GM18499 (cell line): ENCODE data around the gene HSPB6.
A peak's percentile ranks its signal among the peaks of the same experiment; 100 is the strongest.

ENCODE experiments used
- ATAC-seq: cut with Tn5 transposase; IDR thresholded peaks from one replicate; pipeline ENCODE4 v1.9.1; 2021; ENCODE audit warnings: moderate number of reproducible peaks; ENCODE audit not compliant: insufficient read depth, unreplicated experiment

Gene HSPB6

GRCh38 chr19:35768082-35768421, 11.2 kb upstream of the HSPB6 start:
- ATAC-seq, result no peak

GRCh38 chr19:35767288-35768081, 10.7 kb upstream of the HSPB6 start:
- ATAC-seq, result no peak

DNA sequence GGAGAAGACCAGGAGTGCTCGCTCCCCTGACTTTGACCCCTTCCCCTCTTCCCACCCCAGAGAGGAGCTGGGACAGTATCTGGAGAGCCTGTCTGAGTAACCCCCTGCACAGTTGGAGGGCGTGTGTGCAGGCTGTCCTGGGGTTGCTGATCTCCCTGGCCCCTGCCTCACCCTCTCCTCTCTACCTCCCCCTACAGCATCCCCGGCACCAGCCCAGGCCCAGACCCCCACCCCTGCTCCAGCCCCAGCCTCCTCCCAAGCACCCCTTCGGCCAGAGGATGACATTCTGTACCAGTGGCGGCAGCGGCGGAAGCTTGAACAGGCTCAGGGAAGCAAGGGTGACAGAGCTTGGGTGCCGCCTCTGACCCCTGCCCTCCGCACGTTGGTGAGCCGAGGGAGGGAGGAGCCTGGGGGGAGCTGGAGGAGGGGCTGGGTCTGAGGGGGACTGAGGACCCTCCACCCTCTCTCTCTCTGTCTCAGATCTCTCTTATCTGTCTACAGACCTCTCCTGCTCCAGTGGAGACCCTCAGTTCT, 9.8 kb upstream of the HSPB6 start:
- ATAC-seq, result no peak

- ATAC-seq, result no peak
Observed at GRCh38 chr19:35764432-35765315, 7.8 kb upstream of the HSPB6 start.

DNA sequence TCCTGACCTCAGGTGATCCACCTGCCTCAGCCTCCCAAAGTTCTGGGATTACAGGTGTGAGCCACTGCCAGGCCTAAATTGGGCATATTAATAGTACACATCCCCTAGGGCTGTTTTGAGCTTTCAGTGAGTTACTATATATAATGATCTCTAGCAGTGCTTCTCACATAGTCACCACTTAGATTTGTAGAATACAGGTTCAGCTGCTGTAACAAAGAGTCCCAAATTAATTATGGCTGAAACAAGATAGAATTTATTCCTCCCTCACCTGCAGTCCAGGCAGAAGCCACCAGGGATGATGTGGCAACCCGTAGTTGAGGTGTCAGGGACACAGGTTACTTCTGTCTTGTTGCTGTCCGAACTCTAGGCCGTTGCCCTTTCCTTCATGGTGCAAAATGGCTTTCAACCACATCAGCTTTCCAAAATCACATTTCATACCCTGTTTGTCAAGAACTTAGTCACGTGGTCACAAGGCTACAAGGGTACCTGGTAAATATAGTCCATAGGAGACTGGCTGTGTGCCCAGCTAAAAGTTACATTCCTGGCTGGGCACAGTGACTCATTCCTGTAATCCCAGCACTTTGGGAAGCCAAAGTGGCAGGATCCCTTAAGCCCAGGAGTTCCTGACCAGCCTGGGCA, 4.0 kb upstream of the HSPB6 start:
- ATAC-seq, result no peak

DNA sequence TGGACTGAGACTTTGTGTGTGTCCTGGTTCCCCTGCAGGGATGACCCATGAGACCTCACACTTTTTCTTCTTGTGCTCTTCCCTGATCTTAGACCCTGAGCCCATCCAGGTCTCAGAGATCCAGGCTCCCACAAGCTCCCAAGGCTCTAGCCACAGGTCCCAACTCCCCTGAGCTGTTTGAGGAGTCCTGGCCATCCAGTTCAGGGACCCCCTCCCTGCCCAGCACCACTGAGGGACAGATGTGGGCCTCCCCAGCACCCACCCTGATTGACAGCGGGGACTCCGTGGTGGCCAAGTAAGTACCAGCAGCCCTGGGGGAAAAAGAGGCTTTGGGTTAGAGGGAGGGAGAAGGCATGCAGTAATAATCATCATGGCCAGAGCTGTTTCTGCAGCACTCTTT, 2.9 kb upstream of the HSPB6 start:
- no peak for ATAC-seq

DNA sequence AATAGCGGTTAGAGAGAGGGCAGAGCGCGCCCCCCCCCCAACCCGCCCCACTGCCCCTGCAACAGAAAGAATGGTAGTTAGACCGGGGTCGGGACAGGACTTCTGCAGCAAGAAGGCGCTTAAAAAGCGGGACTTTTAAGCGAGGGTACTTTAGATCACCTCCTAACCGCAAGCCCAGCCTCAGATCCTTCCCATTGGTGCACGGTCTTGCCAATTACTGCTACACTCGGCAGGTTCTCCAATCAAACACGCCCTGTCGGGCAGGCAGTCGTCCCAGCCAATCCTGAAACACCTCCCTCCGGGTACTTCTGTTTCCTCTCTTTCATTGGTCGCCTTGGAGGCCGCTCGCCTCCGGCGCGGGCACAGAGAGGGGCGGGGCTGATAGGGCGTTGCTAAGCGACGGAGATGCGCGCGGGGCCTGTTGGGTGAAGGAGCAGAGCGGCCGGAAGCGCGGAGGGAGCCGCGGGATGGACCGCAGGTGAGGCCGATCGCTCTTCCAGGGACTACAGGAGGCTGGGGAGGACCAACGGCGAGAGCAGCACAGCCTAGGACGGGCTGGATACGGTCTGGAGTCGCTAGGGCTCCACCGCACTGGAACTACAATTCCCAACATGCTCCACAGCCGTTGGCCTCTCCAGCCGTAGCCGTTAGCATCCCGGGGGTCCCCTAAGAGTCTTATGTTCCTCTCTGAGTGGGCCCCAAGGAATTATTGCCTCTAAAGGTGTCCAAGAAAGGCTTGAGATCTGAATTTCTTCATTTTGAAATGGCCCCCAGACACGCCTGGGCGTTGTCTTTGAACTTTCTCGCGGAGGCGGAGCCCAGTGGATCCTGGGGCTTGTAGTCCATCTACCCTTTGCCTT, 1.1 kb upstream of the HSPB6 start, which contains the start of gene PROSER3:
Gene PROSER3 (plus strand): TSS at position 428 of the 860 bp plus-strand sequence. CDS start 40 bp downstream, at position 468.
- ATAC-seq, result peak; percentile 93

DNA sequence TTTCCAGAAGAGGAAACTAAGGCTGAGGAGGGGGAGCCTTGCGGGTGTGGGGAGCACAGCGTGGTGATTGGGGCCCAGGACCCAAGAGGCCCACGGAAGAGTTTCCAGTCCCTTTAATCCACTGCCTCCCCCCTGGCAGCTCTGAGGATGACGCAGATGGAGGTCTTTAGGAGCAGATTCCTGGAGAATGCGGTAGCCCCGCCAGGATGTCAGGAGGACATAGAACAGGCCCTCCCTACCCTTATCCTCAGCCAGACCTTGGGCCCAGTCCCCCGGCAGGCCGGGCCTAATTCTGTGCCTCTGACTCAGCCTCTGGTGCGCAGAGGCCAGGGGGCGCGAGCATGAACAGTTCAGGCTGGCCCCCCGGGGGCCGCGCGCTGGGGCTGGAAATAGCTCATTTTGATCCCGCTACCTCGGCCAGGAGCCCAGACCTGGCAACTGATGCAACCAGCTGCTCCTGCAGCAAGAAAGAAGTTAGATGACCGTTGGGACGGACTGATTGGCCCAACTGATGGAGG, 461 bp upstream of the HSPB6 start:
- ATAC-seq, result no peak

DNA sequence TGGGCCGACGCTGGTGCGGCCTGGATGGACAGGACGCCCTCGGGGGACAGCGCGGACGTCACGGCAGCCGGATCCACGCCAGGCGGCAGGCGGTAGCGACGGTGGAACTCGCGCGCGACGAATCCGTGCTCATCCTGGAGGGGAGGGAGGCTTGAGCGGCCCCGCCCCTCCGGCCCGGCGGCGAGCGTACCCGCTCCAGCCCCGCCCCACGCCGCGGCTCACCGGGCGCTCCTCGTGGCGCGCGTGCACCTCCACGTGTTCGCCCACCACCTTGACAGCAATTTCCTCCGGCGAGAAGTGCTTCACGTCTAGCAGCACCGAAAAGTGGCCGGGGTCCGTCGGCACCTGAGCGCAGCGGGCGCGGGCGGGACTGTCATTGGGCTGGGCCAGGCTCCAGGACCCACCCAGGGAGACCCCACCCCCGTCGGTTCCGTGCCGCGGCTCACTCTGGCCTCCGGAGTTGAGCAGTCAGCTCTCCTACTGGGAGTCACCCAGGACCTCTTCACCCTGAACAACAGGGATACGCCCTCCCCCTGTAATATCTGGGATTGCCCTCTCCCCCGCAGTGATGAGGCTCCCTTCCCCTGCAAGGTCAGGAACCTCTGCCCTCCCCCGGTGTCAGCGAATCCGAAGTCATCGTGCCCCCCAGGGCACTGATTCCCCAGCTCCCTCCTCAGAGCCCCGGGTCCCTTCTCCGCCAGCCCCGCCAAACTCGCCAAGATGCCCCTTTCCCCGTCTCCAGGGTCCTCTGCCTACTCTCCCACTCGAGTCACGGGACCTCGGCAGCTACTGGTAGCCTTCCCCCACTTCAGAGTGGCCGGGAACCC, 1.1 kb downstream of the HSPB6 start:
- no peak for ATAC-seq

DNA sequence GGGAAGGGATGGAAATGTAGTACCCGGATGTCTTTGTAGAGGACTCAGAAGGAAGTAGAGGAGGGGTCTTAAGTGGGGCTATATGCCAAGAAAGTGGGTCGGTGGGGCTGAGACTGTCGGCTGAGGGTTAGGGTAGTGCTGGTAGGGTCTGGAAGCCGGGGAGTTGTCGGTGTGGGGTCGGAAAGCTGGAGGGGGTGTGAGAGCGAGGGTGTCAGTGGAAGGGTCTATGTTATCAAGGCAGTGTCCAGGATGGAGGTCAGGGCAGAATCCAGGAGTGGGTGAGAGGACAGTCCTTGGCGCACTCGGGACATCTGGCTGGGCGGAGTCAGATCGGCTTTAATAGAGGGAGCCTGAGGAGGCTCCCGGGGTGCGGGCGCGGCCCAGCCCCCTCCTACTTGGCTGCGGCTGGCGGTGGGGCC, 1.7 kb downstream of the HSPB6 start:
- ATAC-seq, result no peak

DNA sequence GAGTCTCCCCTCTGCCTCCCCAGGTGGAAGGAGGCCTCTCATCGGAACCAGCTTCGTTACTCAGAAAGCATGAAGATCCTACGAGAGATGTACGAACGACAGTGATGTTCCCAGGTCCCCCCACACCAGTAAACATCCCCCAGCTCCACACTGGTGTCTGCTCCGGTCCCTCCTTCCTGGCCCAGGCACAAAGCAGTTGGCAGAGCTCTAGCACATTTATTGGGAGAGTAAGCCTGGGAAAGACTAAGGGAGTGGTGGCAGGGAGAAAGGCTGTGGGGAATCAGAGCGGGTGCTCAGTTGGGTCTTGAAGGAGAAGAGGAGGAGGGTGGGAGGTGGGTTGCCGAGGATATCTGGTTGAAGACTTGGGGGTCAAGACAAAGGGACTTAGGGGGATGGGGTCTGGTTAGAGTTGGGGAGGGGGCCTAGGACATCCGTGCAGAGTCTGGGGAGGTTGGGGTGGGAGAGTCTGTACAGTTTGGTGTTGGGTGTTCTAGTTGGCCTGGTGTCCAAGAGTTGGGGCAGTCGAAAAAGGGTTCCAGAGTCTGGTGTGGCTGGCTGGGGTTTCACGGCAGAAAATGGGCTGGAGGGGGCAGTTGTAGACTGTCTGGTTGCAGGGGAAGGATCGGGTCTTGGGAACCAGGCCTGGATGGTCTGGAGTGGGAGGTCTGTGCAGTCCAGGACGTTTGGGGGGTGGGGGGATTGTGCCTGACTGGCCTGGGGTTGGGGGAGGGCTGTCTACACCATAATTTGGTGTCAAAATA, 2.3 kb downstream of the HSPB6 start:
- no peak for ATAC-seq

DNA sequence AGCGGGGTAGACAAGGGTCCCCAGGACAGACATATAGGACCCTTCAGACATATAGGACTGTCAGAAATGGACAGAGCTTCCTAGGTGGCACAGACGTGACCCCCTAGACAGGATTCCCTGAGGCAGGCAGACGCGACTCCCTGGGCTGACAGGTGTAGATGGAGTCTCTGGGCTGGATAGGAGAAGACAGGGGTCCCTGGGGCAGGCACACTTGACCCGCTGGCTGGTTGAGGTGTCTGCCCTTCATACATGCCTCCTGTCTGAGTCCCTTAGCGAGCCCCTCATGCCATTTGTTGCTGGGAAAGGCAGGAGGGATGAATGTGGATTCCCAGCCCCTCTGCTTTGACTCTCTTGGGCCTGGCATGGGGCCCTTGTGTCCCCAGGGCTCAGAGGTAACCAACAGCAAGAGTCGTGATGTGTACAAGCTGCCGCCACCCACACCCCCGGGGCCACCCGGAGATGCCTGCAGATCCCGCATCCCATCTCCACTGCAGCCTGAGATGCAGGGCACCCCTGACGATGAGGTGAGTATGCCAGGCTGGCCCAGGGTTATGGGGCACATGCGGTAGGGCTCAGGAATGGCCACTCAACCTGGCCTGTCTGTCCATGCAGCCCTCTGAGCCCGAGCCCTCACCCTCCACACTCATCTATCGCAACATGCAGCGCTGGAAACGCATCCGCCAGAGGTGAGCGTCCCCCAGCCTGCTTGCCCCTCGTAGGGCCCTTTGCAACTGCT, 3.0 kb downstream of the HSPB6 start:
- ATAC-seq, result no peak

- ATAC-seq, result no peak
Observed at GRCh38 chr19:35752746-35753350, 4.0 kb downstream of the HSPB6 start.

- no peak for ATAC-seq
Observed at GRCh38 chr19:35751839-35752745, 4.7 kb downstream of the HSPB6 start.

GRCh38 chr19:35750167-35750566, 6.7 kb downstream of the HSPB6 start:
- ATAC-seq, result no peak
